ENCODE results near the gene TCEANC2.

GRCh38 chr1:54111624-54112023, 58.2 kb downstream of the TCEANC2 start:
- TF ChIP-seq CTCF (IDR thresholded peaks at IDR 0.05) = no peak
- no peak for TF ChIP-seq POLR2A (IDR thresholded peaks at IDR 0.05)
- TF ChIP-seq POLR2AphosphoS5 (IDR thresholded peaks at IDR 0.05) = no peak
